ENCODE measurements around the gene MTHFS. TPM values are rescaled to one million over a fixed set of nuclear protein-coding genes. Genes with fewer than 3 reads are reported as not detected.

Gene MTHFS
- total RNA-seq, 4 donors from 2014 or later = 4.8 to 11.8 (median 9.9) TPM

- no peak overlapping the region for H3K27ac ChIP-seq
- TF ChIP-seq CTCF (IDR thresholded peaks at IDR 0.05) (peak in 3 of 6 experiments; percentile 17 to 48 (median 29)), POLR2A (IDR thresholded peaks at IDR 0.05) (no peak)
- peaks cover 0 to 9% (median 0%) of the 10 kb centered on the region in 3 donors for H3K4me1 ChIP-seq
- WGBS, 2 donors = 78 to 86% methylated on average over 3 of the region's 3 CpGs
- intact Hi-C loops (cut with DNase I) = no loop called here
- no peak for DNase-seq
- H3K4me3 ChIP-seq = no peak overlapping the region
- H3K9me3 ChIP-seq = no peaks in the 10 kb centered on the region
- no peaks in the 10 kb centered on the region for H3K27me3 ChIP-seq
- peaks cover 0 to 33% (median 0%) of the 10 kb centered on the region in 3 donors for H3K36me3 ChIP-seq
Measured at GRCh38 chr15:79849789-79850188, 47.0 kb downstream of the MTHFS start.

- H3K27ac ChIP-seq = no peak overlapping the region
- no peak overlapping the region for H3K4me3 ChIP-seq
- no peaks in the 10 kb centered on the region for H3K4me1 ChIP-seq
- no peaks in the 10 kb centered on the region for H3K9me3 ChIP-seq
- no peak for DNase-seq
- TF ChIP-seq POLR2A (IDR thresholded peaks at IDR 0.05) (no peak), CTCF (IDR thresholded peaks at IDR 0.05) (no peak)
- intact Hi-C loops (cut with DNase I) = no loop called here
- no peaks in the 10 kb centered on the region for H3K27me3 ChIP-seq
- 88 to 100% methylated on average over 1 to 2 of the region's 2 CpGs for WGBS, 2 donors
- peaks cover 0 to 48% (median 0%) of the 10 kb centered on the region in 3 donors for H3K36me3 ChIP-seq
Measured at GRCh38 chr15:79846539-79846938, 50.3 kb downstream of the MTHFS start.

GRCh38 chr15:79844221-79844620, 52.6 kb downstream of the MTHFS start:
- no peaks in the 10 kb centered on the region for H3K4me1 ChIP-seq
- H3K9me3 ChIP-seq = no peaks in the 10 kb centered on the region
- DNase-seq = no peak
- intact Hi-C loops (cut with DNase I) = no loop called here
- no peak overlapping the region for H3K27ac ChIP-seq
- peaks cover 0 to 41% (median 0%) of the 10 kb centered on the region in 3 donors for H3K36me3 ChIP-seq
- H3K4me3 ChIP-seq = no peak overlapping the region
- no peaks in the 10 kb centered on the region for H3K27me3 ChIP-seq
- WGBS, 2 donors = 81 to 84% methylated on average over 3 of the region's 3 CpGs
- no peak for TF ChIP-seq POLR2A (IDR thresholded peaks at IDR 0.05)
- TF ChIP-seq CTCF (IDR thresholded peaks at IDR 0.05) = no peak

GRCh38 chr15:79837846-79838245, 59.0 kb downstream of the MTHFS start:
- no peak for TF ChIP-seq CTCF (IDR thresholded peaks at IDR 0.05)
- TF ChIP-seq POLR2A (IDR thresholded peaks at IDR 0.05) = no peak
- H3K36me3 ChIP-seq = peaks cover 0 to 24% (median 0%) of the 10 kb centered on the region in 3 donors
- DNase-seq = no peak
- no peaks in the 10 kb centered on the region for H3K27me3 ChIP-seq
- no peak overlapping the region for H3K27ac ChIP-seq
- peaks cover 0 to 5% (median 0%) of the 10 kb centered on the region in 3 donors for H3K4me1 ChIP-seq
- no peak overlapping the region for H3K4me3 ChIP-seq
- intact Hi-C loops (cut with DNase I) = no loop called here
- H3K9me3 ChIP-seq = no peaks in the 10 kb centered on the region

GRCh38 chr15:79834495-79834894, 62.3 kb downstream of the MTHFS start:
- TF ChIP-seq CTCF (IDR thresholded peaks at IDR 0.05) = no peak
- no peak for TF ChIP-seq POLR2A (IDR thresholded peaks at IDR 0.05)
- intact Hi-C loops (cut with DNase I) = no loop called here
- Histone ChIP-seq H3K4me1 (peaks cover 0 to 5% (median 0%) of the 10 kb centered on the region in 3 donors), H3K27me3 (no peaks in the 10 kb centered on the region), H3K4me3 (no peak overlapping the region), H3K9me3 (no peaks in the 10 kb centered on the region), H3K27ac (no peak overlapping the region), H3K36me3 (peaks cover 0 to 18% (median 0%) of the 10 kb centered on the region in 3 donors)
- DNase-seq = no peak
- WGBS, 2 donors = 60 to 71% methylated on average over 4 of the region's 4 CpGs
